Spleen (tissue), 11 donors: ENCODE results near the gene GPSM3. TPM values are rescaled to one million over a fixed set of nuclear protein-coding genes. Genes with fewer than 3 reads are reported as not detected.
A peak's percentile ranks its signal among the peaks of the same experiment; 100 is the strongest.

Source experiments
- DNase-seq: peaks from one replicate; pipeline ENCODE4 v3.0.0-alpha.2; 2020
- H3K27ac ChIP-seq, 8 donors: fragments of 200-600 bp; sonication (generic) in 7 of 8; 1 replicate in 4 of 8; 2 replicates in 4 of 8; pipeline versions ENCODE4 v1.5.0 to v1.8.0; 2016 to 2021; ENCODE audit warnings: inconsistent platforms in 4 of 8, mild to moderate bottlenecking in 4 of 8, moderate library complexity in 1 of 8
- H3K27me3 ChIP-seq, 7 donors: fragments of 200-600 bp; sonication (generic) in 6 of 7; replicated peaks in 1 of 7; 1 replicate in 4 of 7; 2 replicates in 3 of 7; pipeline versions ENCODE4 v1.5.0 to v1.8.0; 2016 to 2021; ENCODE audit warnings: inconsistent platforms in 3 of 7, mild to moderate bottlenecking in 1 of 7
- H3K36me3 ChIP-seq, 6 donors: fragments of 200-600 bp; sonication (generic) in 5 of 6; 1 replicate in 4 of 6; 2 replicates in 2 of 6; pipeline versions ENCODE4 v1.5.0 to v1.8.0; 2016 to 2021; ENCODE audit warnings: inconsistent platforms in 2 of 6
- H3K4me1 ChIP-seq, 6 donors: fragments of 200-600 bp; sonication (generic) in 5 of 6; 1 replicate in 3 of 6; 2 replicates in 3 of 6; pipeline versions ENCODE4 v1.5.0 to v1.8.0; 2016 to 2021; ENCODE audit warnings: inconsistent platforms in 3 of 6
- H3K4me3 ChIP-seq, 8 donors: fragments of 200-600 bp; sonication (generic) in 7 of 8; 1 replicate in 4 of 8; 2 replicates in 4 of 8; pipeline versions ENCODE4 v1.5.0 to v1.8.0; 2016 to 2021; ENCODE audit warnings: inconsistent platforms in 4 of 8, mild to moderate bottlenecking in 4 of 8, moderate library complexity in 2 of 8
- H3K9me3 ChIP-seq, 8 donors: fragments of 200-600 bp; sonication (generic) in 7 of 8; 1 replicate in 4 of 8; 2 replicates in 4 of 8; pipeline versions ENCODE4 v1.5.0 to v1.8.0; 2016 to 2021; ENCODE audit warnings: inconsistent platforms in 4 of 8
- POLR2A ChIP-seq, 3 donors: fragments of 450-650 bp; IDR thresholded peaks; one replicate each; pipeline ENCODE4 v1.5.1; 2017; ENCODE audit warnings: antibody characterized with exemption in 3 of 3, mild to moderate bottlenecking in 1 of 3
- POLR2AphosphoS5 ChIP-seq, 3 donors: sonication (generic); formaldehyde crosslinking; IDR thresholded peaks; one replicate each; pipeline ENCODE4 v1.5.1; 2017; ENCODE audit warnings: antibody characterized with exemption in 3 of 3
- WGBS, 5 donors: extraction: QIAGEN DNeasy Blood & Tissue Kit in 3 of 5; methylation state at CpG; one replicate each; pipeline versions ENCODE4 v1.1.5 to v1.1.7; 2013 to 2018; 5-methylcytosine and 5-hydroxymethylcytosine counted together
- intact Hi-C: fragments of 100-400 bp; cut with DNase I; formaldehyde crosslinking; loops from one replicate; pipeline ENCODE4 v1.15.0; 2023; ENCODE audit warnings: low total_unique reads
- polyA plus RNA-seq, 3 donors: library from polyadenylated mRNA; stranded (reverse); fragments of 200-250 nt; gene quantifications; one replicate each; pipeline ENCODE4 v1.2.1, GENCODE V29; 2013
- total RNA-seq, 7 donors: library from RNA; depleted of rRNA in 3 of 7; stranded (reverse); fragments of >200 nt in 3 of 7; fragmentation: NEBNext Ultra II Directional in 4 of 7; extraction: Animal tissue kit (Norgen Biotek cat#: 25700) in 4 of 7; gene quantifications; one replicate each; pipeline versions ENCODE4 v1.1.0 to v1.2.1, GENCODE V29; 2016 to 2021
- TF ChIP-seq, protein P1 (sequence below), 11 experiments: fragments of 200-600 bp in 7 of 11; fragments of 450-650 bp in 4 of 11; sonication (generic) in 4 of 11; IDR thresholded peaks in 8 of 11; conservative IDR thresholded peaks in 3 of 11; 1 replicate in 7 of 11; 2 replicates in 4 of 11; pipeline versions ENCODE4 v1.4.0 to v1.8.0; 2016 to 2021; ENCODE audit warnings: antibody characterized with exemption in 11 of 11, inconsistent platforms in 4 of 11, mild to moderate bottlenecking in 1 of 11
- donor health status: healthy with polysubstance abuse.
- donor health status: DM: no; HTN: no; CAD: no; lungs with moderate emphysema.
- donor health status: DM: no; HTN: no; CAD: no.
- donor health status: Bipolar disorder and iron deficiency.
- donor health status: healthy.
- donor health status: DM: no; HTN: no; CAD: no.
- donor health status: DM: yes; HTN: yes; CAD: no.

Gene GPSM3
- total and polyA plus RNA-seq, 10 donors, result 140 to 263 (median 195) TPM

GRCh38 chr6:32202186-32202585 lies 9.7 kb upstream of the GPSM3 start:
- H3K36me3 ChIP-seq, result no peaks in the 10 kb centered on the region
- peaks cover 0 to 3% (median 0%) of the 10 kb centered on the region in 7 donors for H3K27me3 ChIP-seq
- intact Hi-C loops, result no loop called here
- no peak overlapping the region for H3K27ac ChIP-seq
- no peak overlapping the region for H3K4me3 ChIP-seq
- no peaks in the 10 kb centered on the region for H3K9me3 ChIP-seq
- WGBS, 5 donors, result 75 to 90% (median 85%) methylated on average over 5 to 9 of the region's 9 CpGs
- peaks cover under 1 to 6% (median 4%) of the 10 kb centered on the region in 6 donors for H3K4me1 ChIP-seq
- TF ChIP-seq, protein P1, sequence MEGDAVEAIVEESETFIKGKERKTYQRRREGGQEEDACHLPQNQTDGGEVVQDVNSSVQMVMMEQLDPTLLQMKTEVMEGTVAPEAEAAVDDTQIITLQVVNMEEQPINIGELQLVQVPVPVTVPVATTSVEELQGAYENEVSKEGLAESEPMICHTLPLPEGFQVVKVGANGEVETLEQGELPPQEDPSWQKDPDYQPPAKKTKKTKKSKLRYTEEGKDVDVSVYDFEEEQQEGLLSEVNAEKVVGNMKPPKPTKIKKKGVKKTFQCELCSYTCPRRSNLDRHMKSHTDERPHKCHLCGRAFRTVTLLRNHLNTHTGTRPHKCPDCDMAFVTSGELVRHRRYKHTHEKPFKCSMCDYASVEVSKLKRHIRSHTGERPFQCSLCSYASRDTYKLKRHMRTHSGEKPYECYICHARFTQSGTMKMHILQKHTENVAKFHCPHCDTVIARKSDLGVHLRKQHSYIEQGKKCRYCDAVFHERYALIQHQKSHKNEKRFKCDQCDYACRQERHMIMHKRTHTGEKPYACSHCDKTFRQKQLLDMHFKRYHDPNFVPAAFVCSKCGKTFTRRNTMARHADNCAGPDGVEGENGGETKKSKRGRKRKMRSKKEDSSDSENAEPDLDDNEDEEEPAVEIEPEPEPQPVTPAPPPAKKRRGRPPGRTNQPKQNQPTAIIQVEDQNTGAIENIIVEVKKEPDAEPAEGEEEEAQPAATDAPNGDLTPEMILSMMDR (IDR thresholded peaks at IDR 0.05 in 8 of 11, conservative IDR thresholded peaks at IDR 0.05 in 3 of 11), result no peak
- TF ChIP-seq POLR2AphosphoS5 (IDR thresholded peaks at IDR 0.05), result no peak
- no peak for DNase-seq

- no peak for TF ChIP-seq POLR2AphosphoS5 (IDR thresholded peaks at IDR 0.05)
- no peak for TF ChIP-seq POLR2A (IDR thresholded peaks at IDR 0.05)
- TF ChIP-seq, protein P1 (IDR thresholded peaks at IDR 0.05 in 8 of 11, conservative IDR thresholded peaks at IDR 0.05 in 3 of 11), result no peak
- 87 to 97% (median 89%) methylated on average over 11 to 13 of the region's 13 CpGs for WGBS, 5 donors
- H3K4me3 ChIP-seq, result no peak overlapping the region
- H3K27me3 ChIP-seq, result peaks cover 0 to 3% (median 0%) of the 10 kb centered on the region in 7 donors
- H3K36me3 ChIP-seq, result no peaks in the 10 kb centered on the region
- peaks cover 7 to 15% (median 13%) of the 10 kb centered on the region in 6 donors for H3K4me1 ChIP-seq
- DNase-seq, result no peak
- intact Hi-C loops, result no loop called here
- no peak overlapping the region for H3K27ac ChIP-seq
- H3K9me3 ChIP-seq, result no peaks in the 10 kb centered on the region
Measured at GRCh38 chr6:32200711-32201475, 8.4 kb upstream of the GPSM3 start.

- 88 to 93% (median 91%) methylated on average over 17 of the region's 17 CpGs for WGBS, 5 donors
- intact Hi-C loops, result loop anchor here (10.0 kb wide), 1 partner anchor 74 kb away; the partner anchor contains the start of gene ATF6B
- no peak overlapping the region for H3K27ac ChIP-seq
- H3K4me1 ChIP-seq, result peaks cover 20 to 31% (median 30%) of the 10 kb centered on the region in 6 donors
- H3K36me3 ChIP-seq, result no peaks in the 10 kb centered on the region
- H3K4me3 ChIP-seq, result no peak overlapping the region
- H3K9me3 ChIP-seq, result no peaks in the 10 kb centered on the region
- H3K27me3 ChIP-seq, result peaks cover 0 to 3% (median 0%) of the 10 kb centered on the region in 7 donors
- DNase-seq, result peak; percentile 79
- TF ChIP-seq, protein P1 (IDR thresholded peaks at IDR 0.05 in 8 of 11, conservative IDR thresholded peaks at IDR 0.05 in 3 of 11), result no peak
- TF ChIP-seq POLR2A (IDR thresholded peaks at IDR 0.05), result no peak
- no peak for TF ChIP-seq POLR2AphosphoS5 (IDR thresholded peaks at IDR 0.05)
Measured at GRCh38 chr6:32198866-32199265, 6.4 kb upstream of the GPSM3 start.

- peak overlapping the region in 2 of 8 donors; percentile 98 to 99 for H3K27ac ChIP-seq
- 79 to 88% (median 83%) methylated on average over 3 of the region's 3 CpGs for WGBS, 5 donors
- no peaks in the 10 kb centered on the region for H3K36me3 ChIP-seq
- TF ChIP-seq POLR2AphosphoS5 (IDR thresholded peaks at IDR 0.05) (no peak), POLR2A (IDR thresholded peaks at IDR 0.05) (no peak)
- TF ChIP-seq, protein P1 (IDR thresholded peaks at IDR 0.05 in 8 of 11, conservative IDR thresholded peaks at IDR 0.05 in 3 of 11), result no peak
- no peak overlapping the region for H3K4me3 ChIP-seq
- H3K4me1 ChIP-seq, result peaks cover 26 to 36% (median 35%) of the 10 kb centered on the region in 6 donors
- intact Hi-C loops, result loop anchor here (10.0 kb wide), 1 partner anchor 74 kb away; the partner anchor contains the start of gene ATF6B
- H3K27me3 ChIP-seq, result peaks cover 0 to 3% (median 0%) of the 10 kb centered on the region in 7 donors
- no peak for DNase-seq
- no peaks in the 10 kb centered on the region for H3K9me3 ChIP-seq
Measured at GRCh38 chr6:32198345-32198696, 5.9 kb upstream of the GPSM3 start.
